Left lobe of liver (tissue), 2 donors: ENCODE results near the gene PSMA2. TPM values are rescaled to one million over a fixed set of nuclear protein-coding genes. Genes with fewer than 3 reads are reported as not detected.

Experiments used
- ATAC-seq: fragments of 200-7000 bp; cut with Tn5 transposase; one replicate; pipeline ENCODE4 v1.9.1; 2020; ENCODE audit warnings: mild to moderate bottlenecking, moderate library complexity
- DNase-seq: peaks from one replicate; pipeline ENCODE4 v3.0.0-alpha.2; 2020; ENCODE audit warnings: low spot score
- total RNA-seq: library from RNA; stranded (reverse); gene quantifications from one replicate; pipeline ENCODE4 v1.2.1, GENCODE V29; 2021
- donor health status: DM: no; HTN: no; CAD: no; lungs with moderate emphysema.
- donor health status: DM: no; HTN: yes; CAD: no.

The PSMA2 gene
- total RNA-seq, 1 donor from 2014 or later, result 59.7 TPM

GRCh38 chr7:42940985-42941847 is 9.2 kb upstream of the PSMA2 start:
- ATAC-seq, result peak; percentile 99
- peak; percentile 71 for DNase-seq

GRCh38 chr7:42939457-42940240 is 7.7 kb upstream of the PSMA2 start:
- ATAC-seq, result no peak
- no peak for DNase-seq

GRCh38 chr7:42935861-42936260 is 3.9 kb upstream of the PSMA2 start:
- ATAC-seq, result no peak
- DNase-seq, result no peak

DNA sequence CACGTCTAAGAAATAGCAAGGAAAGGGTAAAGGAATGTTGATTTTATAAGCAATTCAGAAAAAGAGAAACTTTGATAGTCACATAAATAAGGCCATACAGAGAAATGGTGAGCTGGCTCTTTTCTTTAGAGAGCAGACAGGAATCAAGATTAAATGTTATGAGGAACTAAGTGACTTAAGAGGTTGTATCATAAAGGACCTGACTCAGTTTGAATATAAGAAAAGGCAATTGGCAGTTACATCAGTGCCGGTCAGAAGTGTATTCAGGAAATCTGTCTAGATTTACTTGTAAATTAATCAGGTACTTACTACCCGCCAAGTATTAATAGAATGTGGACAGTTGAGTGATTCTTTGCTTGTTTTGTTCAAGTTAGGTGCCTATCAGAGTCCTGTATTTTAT is 2.3 kb upstream of the PSMA2 start:
- ATAC-seq (no peak), DNase-seq (no peak)

- DNase-seq, result no peak
- peak; percentile 40 for ATAC-seq
Observed at GRCh38 chr7:42932811-42933591, 1.0 kb upstream of the PSMA2 start.

- DNase-seq, result no peak
- ATAC-seq, result no peak
Observed at GRCh38 chr7:42931447-42931833, 534 bp downstream of the PSMA2 start.

DNA sequence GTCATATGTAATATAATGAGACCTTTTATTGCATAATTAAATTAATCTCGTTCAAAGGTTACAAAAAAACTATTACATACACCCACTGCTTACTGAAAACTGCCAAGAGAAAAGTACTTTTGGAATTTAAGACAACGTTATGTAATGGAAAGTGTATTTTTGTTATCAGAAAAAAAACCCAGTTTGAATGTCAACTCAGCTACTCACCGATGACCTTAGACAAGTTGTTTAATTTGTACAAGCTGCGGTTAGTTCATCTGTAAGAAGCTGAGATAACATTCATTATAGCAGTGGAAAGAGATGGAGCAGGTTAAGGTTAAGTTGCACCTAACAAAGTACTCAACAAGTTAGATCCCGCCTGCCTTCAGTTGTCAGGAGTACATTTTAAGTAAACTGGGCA is 1.1 kb downstream of the PSMA2 start:
- peak; percentile 21 for ATAC-seq
- no peak for DNase-seq

DNA sequence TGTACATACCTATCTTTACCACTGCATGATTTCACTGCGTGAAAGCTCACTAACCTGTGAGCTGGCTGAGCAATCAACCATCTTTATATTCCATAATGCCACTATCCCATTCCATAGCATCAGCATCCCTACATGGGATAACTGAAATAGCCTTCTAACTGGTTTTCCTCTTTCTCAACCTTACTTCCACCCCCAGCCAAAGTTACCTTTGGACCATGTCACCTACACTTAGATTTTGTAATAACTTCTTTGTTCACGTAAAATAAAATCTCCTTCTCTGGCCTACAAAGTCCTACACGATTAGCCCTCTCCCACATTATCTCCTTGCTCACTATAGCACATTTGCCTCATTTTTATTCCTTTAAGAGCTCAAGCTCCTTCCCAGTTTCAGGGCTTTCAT is 2.5 kb downstream of the PSMA2 start:
- no peak for ATAC-seq
- DNase-seq, result no peak

- DNase-seq, result no peak
- no peak for ATAC-seq
Observed at GRCh38 chr7:42928754-42929153, 3.2 kb downstream of the PSMA2 start.

DNA sequence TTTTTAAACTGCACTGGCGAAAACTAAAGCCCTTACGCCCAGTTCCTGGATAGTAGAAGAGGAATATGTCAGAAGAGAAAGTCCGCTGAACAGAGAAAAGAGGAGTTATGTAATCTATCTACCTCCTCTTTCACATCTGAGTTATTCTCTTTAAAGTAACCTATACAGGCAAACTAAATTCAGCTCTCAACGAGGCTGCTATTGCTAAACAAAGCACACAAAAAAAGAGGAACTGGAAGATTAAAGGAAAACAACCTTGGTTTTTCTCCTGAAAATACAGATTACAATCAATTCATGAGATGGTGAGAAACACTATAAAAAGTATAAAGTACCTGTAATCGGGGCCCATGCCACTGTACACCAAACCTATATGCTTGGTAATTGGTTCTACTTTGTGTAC is 5.8 kb downstream of the PSMA2 start:
- no peak for ATAC-seq
- DNase-seq, result no peak

GRCh38 chr7:42925630-42926029 is 6.3 kb downstream of the PSMA2 start:
- DNase-seq, result no peak

DNA sequence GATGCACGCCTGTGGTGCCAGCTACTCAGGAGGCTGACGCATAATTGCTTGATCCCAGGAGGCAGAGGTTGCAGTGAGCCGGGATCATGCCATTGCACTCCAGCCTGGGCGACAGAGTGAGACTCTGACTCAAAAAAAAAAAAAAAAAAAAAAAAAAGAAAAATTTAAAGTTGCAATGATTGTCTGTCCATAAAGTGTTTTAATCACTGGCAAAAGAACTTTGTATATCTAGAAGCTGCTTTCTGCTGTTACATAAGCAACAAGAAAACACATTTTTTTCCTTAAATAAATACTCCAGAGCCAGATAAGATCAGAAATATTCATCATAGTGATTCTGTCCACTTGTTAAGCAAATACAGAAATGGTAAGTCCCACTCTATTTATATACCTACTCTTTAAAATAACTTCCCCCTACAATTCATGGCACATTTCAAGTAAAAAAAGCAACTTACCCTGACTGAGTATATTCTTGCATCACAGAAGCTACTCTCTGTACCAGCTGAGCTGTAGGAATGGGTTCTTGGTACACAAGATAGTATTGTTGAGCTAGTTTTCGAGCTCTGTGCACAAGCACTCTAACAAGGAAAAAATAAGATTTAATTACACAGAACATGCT is 7.6 kb downstream of the PSMA2 start:
- no peak for DNase-seq
- ATAC-seq, result no peak

More at GRCh38 chr7:42925630-42926029, 6.3 kb downstream of the PSMA2 start:
- no peak for ATAC-seq

- no peak for ATAC-seq
Observed at GRCh38 chr7:42922017-42922753, 9.8 kb downstream of the PSMA2 start.

DNA sequence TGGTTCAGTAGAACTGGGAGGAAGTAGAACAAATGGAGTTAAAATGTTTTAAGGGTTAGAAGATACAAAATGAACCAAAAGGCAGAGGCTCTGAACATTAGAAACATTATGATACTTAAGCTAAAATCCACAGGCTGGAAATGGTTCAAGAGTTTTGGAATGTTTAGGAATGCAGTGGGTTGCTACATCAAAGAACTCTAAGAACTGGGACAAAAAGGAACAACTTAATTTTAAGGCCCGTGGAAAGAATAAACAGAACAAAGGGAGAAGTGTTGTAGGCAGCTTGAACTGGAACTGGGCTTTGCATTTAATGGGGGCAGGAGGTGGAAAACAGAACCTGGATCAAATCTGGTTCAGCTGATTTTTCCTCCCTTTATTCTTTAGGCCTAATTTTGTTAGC is 16.6 kb downstream of the PSMA2 start:
- ATAC-seq (no peak), DNase-seq (no peak)

More at GRCh38 chr7:42922017-42922753, 9.8 kb downstream of the PSMA2 start:
- DNase-seq, result no peak

- ATAC-seq (no peak), DNase-seq (no peak)
Observed at GRCh38 chr7:42914421-42915045, 17.4 kb downstream of the PSMA2 start.

GRCh38 chr7:42914009-42914408 is 18.0 kb downstream of the PSMA2 start:
- ATAC-seq, result no peak
- no peak for DNase-seq

DNA sequence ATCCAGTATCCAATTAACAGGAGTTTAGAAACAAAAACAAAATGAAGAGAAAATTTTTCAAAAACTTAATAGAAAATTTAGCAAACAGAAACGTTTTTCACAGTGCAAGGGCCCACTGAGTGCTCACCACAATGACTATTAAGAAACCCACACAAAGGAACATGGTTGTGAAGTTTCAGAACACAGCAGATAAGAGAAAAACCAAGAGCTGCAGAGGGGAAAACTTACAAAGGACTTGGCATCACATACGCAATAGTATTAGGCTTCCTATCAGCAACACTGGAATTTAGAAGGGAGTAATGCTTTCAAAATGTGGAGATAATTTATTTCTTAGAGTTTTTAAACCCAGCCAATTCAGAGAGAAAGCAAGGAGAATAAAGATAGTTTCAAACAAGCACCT is 18.4 kb downstream of the PSMA2 start:
- no peak for DNase-seq
- no peak for ATAC-seq

DNA sequence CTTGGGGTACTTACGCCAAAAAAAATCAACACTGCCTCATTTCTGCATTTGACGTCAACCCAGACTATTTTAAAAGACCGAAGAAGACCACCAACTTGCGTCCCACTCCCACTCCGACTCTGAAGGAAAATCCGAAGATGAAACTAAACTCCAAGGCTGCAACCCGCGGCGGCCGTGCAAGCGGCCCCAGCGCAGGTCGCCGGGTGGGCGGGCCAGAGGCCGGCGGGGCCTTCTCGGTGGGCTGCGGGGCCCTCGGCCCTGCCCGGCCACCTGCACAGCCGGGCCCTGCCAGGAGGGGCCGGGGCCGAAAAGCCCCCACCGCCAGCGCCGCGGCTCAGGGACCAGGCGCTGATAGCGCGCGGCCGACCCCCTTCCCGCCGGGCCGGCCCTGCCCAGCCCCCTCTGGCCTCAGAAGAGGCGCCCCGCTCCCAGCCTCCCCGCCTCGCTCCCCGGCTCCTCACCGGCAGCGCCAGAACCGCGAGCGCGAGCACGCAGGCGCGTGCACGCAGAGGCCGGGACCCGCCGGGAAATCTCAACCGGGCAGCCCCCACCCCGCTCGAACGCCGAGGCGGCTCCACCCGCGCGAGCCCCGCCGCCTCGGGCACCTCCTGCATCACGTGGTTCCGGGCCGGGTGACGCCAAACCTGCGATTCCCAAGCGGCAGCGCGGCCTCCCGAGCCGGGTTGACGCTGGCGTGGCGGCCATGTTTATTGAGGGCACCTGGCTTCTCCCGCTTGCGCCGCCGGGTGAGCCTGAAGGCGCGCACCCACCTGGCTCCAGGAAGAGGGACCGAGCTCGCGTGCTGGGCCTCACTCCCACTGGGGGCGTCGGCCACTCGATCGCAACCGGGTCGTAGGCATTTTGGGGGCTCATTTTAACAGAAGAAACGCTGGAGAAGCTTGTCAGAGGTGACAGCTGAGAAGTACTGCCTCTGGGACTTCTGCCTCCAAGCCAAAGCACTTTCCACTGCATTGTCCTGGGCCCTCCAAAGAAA is 20.2 kb downstream of the PSMA2 start, which contains the start of gene C7orf25:
Gene C7orf25, minus strand, starts transcription at position 617 of the 994 bp plus-strand sequence. CDS start 1,170 bp downstream, outside the sequence.
- DNase-seq, result peak; percentile 98
- peak; percentile 93 for ATAC-seq
